Fibroblast of skin of right biceps (primary cell): ENCODE data around the gene ESPN.

Source experiments
- DNase-seq: peaks from one replicate; pipeline ENCODE4 v3.0.0-alpha.2; 2013

Gene ESPN

GRCh38 chr1:6501279-6501813 is 76.8 kb downstream of the ESPN start:
- no peak for DNase-seq

DNA sequence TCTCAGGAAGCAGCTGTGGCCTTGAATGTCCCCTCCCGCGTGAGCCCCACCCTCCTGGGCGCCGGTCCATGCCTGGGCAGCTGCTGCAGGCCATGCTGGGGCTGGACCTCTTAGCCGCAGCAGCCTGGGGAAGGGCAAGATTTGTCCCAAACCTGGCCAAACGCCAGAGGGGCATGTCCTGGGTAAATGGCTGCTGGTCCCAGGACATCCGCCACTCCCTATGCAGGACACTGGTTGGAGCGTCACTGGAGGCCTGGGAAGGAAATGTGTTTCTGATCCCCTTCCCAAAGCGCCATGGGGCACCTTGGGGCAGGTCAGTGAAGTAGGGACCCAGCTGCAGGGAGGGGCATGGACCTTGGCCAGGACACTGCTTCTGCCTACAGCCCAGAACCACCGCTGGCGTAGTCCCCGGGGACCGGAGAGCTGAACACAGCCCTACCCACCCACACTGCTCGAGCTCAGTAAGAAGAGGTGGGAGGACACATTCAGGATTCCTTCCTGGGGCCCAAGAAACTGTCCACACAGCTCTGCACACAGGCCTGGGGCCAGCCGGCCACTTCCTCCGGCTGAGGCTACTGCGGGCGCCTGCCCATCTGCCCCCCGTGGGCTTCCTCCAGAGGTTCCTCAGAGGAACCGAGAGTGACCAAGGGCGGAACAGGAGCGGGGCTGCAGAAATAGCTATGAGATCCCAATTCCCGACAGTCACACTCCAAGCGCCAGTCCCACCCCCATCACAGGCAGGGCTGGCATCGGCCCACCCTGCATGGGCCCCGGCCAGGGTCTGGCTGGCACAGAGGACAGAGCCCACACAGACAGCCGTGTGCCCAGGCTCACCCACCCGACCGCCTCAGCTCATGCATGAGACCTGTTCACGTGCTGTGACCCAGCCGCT is 77.7 kb downstream of the ESPN start:
- DNase-seq, result no peak

- no peak for DNase-seq
Observed at GRCh38 chr1:6503884-6504602, 79.5 kb downstream of the ESPN start.

- no peak for DNase-seq
Observed at GRCh38 chr1:6504887-6505286, 80.3 kb downstream of the ESPN start.

DNA sequence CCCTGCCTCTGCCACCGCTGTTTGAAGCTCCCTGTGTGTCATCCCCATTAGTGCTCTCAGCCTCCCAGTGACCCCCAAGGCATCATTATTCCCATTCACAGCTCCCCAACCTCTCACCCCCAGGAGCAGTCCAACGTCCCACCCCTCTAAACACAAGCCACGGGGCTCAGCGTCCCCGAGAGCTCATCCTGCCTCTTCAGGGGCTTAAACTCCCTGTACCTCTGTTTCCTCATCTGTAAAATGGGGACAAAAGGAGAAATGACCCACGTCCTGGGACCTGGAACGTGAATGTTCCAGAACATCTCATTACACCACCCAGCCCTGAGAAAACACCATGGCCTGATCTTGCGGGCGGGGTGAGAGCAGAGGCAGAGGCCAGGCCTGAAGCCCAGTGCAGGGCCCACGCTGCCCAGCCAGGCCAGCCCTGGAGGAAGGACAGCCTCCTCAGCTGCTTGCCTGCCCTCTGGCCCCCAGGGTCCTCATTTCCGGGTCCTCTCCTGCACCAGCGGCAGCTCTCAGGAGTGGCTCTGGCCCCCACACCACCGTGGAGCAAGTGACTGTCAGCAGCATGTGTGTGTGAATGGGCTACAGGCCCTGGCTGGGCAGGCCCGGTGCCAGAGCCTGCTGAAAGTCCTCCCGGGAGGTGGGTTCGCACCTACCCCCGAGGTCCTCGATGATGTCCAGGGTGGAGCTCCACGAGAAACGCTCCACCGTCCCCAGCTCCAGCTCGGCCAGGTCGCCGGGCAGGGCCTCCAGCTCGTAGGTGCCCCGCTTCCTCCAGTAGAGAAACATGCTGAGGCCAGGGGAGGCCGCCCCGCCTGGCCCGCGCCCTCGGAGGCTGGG is 81.0 kb downstream of the ESPN start:
- DNase-seq, result no peak

GRCh38 chr1:6506210-6507036 is 81.8 kb downstream of the ESPN start:
- DNase-seq, result no peak

- no peak for DNase-seq
Observed at GRCh38 chr1:6507037-6507428, 82.5 kb downstream of the ESPN start.

- DNase-seq, result no peak
Observed at GRCh38 chr1:6507461-6507911, 82.9 kb downstream of the ESPN start.

- no peak for DNase-seq
Observed at GRCh38 chr1:6508154-6508815, 83.7 kb downstream of the ESPN start.

DNA sequence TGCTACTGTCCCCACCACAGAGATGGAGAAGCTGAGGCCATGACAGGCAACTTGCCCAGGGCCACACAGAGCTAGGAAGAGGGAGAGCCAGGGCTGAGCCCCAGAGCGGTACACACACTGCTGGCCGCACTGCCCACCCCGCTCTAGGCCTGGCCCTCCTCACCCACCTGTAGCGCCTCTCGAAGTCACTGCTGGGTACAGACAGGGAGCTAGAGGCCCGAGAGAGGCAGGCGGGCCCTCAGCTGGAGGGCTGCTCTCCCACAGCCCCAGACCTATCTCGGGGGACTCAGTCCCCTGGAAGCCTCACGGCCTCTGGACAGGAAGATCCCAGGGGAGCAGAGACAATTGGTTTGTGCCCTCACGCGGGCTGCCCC is 84.2 kb downstream of the ESPN start:
- no peak for DNase-seq

DNA sequence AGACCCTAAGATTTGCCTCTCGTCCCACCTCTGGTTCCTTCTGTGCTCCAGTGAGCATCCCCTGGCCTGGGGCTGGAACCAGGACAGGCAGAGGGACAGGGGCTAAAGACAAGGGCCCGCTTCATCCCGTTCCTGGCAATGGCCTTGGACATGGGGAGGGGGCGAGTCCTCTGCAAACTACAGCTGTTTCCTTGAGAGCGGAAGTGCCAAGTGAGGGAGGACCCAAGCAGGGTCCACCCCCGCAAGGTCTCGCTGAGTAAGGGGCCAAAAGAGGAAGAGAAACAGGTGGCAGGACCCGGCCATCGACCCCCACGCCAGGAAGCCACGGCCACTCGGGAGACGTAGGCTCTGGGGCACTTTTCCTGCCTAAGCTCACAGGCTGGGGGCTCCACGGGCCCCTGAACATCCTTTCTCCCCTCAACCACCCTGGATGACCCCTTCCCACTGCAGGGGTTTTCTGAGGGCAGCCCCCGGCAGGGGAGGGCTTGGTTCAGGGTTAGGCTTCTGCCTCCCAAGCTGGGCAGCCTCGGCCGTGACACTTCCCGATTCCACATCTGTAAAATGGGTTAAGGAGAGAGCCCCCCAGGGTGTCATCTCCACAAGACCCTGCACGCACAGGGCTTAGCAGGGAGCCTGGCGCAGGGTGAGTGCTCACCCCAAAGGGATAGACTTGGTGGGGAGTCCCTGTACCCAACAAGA is 84.8 kb downstream of the ESPN start:
- no peak for DNase-seq

GRCh38 chr1:6509919-6510291 is 85.3 kb downstream of the ESPN start:
- no peak for DNase-seq

GRCh38 chr1:6510493-6510892 is 85.9 kb downstream of the ESPN start:
- no peak for DNase-seq
